Fibroblast of the aortic adventitia (primary cell): ENCODE results near the gene JAZF1. TPM values are rescaled to one million over a fixed set of nuclear protein-coding genes. Genes with fewer than 3 reads are reported as not detected.
A peak's percentile ranks its signal among the peaks of the same experiment; 100 is the strongest.

ENCODE experiments used
- DNase-seq: peaks from one replicate; pipeline ENCODE4 v3.0.0-alpha.2; 2010; ENCODE audit warnings: low read depth
- H3K4me3 ChIP-seq: 2 replicates; pipeline ENCODE4 v1.5.1; 2011; ENCODE audit warnings: low read depth, mild to moderate bottlenecking, control low read depth, low read length, moderate library complexity
- total RNA-seq: library from RNA; depleted of rRNA; stranded (reverse); fragments of >200 nt; gene quantifications from 2 replicates; pipeline ENCODE4 v1.2.3, GENCODE V29; 2012; ENCODE audit warnings: low replicate concordance
- TF ChIP-seq, protein P1 (sequence below): IDR thresholded peaks from 2 replicates; pipeline ENCODE4 v1.5.1; 2011; ENCODE audit warnings: mild to moderate bottlenecking, low read length, control low read depth, inconsistent platforms; ENCODE audit not compliant: insufficient read depth

The JAZF1 gene
- total RNA-seq: 1.5 and 8.3 TPM in 2 replicates

DNA sequence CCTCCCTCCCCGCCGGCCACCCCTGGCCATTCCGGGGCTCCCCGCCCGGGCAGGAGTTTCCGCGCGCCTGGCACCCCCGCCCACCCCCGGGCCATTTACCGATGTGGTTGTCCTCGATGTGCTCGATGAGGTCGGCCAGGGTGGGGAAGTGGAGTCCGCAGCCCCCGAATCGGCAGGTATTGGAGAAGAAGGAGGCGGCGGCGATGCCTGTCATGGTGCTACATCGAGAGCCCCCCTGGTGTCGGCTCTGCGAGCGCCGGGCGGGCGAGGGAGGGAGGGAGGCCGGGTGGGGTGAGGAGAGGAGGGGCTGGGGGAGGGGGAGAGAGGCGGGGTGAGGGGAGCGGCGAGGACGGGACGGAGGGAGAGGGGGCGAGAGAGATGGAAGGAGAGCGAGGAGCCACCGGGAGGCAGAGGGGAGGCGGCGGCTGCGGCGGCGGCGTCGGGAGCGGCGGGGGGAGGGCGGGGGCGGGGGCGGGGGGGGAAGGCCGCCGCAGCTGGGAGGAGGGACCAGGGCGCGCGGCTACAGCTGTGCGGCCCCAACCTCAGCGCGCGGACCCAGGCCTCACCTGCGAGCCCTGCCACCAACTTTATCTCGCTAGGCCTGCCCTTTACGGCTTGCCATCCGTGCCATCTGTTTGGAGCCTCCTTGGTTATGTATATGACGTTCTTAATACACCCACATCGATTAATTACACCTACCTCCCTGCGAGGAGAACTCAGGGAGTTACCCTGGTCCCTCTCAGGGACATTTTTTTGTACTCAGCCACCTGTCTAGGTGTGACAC lies at the start of gene JAZF1:
TSS of gene JAZF1 (minus strand) at position 432 of the 784 bp plus-strand sequence.
- H3K4me3 ChIP-seq: peak within 1 kb of the TSS; percentile 84
- TF ChIP-seq, protein P1, sequence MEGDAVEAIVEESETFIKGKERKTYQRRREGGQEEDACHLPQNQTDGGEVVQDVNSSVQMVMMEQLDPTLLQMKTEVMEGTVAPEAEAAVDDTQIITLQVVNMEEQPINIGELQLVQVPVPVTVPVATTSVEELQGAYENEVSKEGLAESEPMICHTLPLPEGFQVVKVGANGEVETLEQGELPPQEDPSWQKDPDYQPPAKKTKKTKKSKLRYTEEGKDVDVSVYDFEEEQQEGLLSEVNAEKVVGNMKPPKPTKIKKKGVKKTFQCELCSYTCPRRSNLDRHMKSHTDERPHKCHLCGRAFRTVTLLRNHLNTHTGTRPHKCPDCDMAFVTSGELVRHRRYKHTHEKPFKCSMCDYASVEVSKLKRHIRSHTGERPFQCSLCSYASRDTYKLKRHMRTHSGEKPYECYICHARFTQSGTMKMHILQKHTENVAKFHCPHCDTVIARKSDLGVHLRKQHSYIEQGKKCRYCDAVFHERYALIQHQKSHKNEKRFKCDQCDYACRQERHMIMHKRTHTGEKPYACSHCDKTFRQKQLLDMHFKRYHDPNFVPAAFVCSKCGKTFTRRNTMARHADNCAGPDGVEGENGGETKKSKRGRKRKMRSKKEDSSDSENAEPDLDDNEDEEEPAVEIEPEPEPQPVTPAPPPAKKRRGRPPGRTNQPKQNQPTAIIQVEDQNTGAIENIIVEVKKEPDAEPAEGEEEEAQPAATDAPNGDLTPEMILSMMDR: no peak
- peak; percentile 37 for DNase-seq

DNA sequence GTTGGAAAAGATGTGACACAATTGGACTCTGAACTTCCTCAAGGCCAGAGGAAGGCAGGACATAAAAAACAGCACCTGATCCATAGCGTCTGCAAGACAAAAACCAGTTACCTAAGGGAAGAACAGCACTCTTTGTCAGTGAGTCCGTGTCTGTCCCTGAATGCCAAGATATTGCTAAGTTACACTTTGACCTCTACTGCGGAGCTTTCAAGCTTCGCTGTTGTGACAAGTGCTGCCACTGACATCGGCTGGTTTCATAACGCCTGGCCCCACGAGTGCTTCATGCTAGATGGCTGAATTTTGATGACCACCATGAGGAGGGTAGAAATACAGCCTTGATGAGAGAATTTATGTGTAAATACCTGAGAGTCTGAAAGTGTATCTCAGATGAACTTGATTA lies 49.7 kb upstream of the JAZF1 start:
- no peak overlapping the region for H3K4me3 ChIP-seq
- DNase-seq: no peak
- TF ChIP-seq, protein P1: no peak

DNA sequence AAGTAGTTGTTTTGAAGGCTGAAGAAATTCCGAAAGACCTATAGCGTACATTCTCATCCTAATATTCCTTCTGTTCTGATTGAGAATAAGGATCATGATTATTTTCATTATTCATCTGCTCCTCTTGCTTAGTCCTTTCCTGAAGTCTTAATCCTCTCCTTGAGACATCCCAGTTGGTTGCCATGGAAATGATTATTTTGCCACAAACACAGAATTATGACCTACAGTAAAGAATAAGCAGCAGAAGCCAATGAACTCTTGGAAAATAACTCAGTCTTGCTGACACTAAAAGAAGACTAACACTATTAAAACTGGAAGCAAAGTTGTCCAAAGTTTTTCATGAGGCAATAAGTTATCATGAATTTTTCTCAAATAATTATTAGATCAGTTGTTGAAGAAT lies 47.8 kb upstream of the JAZF1 start:
- H3K4me3 ChIP-seq: no peak overlapping the region
- no peak for DNase-seq
- TF ChIP-seq, protein P1: no peak

DNA sequence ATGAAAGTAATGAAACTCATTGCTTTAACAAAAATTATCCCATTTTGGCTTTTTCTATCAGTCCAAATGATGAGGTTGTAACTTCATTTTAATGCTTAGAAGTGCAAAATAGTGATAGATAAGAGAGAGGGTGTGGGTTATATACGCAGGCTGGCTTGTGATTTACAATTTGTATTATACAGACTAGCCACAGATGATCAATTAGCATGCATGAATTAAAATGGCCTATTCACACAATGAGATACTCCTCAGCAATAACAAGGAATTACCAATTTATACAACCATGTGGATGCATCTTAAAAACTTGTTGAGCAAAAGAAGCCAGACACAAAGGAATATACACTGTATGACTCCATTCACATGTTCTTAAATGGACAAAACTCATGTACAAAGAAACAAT lies 45.4 kb upstream of the JAZF1 start:
- no peak for DNase-seq
- no peak overlapping the region for H3K4me3 ChIP-seq
- TF ChIP-seq, protein P1: no peak

DNA sequence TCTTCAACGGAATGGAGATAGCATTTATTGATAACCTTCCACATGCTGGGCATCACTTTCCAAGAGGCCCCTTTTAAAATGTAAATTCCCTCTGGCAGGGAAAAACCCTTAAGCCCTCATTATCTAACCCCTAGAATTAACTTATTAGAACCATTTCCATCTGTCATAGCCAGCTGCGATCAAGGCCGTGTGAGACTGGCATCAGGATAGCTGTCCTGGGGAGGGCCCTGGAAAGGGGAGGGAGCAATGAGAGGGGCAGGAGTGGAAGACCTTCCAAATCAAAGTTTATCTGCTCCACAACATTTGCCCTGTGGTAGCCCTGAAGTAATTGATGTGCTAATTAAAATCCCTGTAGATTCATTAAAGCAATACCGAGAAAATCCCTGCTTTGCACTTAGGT lies 45.0 kb upstream of the JAZF1 start:
- no peak for DNase-seq
- TF ChIP-seq, protein P1: no peak
- no peak overlapping the region for H3K4me3 ChIP-seq

DNA sequence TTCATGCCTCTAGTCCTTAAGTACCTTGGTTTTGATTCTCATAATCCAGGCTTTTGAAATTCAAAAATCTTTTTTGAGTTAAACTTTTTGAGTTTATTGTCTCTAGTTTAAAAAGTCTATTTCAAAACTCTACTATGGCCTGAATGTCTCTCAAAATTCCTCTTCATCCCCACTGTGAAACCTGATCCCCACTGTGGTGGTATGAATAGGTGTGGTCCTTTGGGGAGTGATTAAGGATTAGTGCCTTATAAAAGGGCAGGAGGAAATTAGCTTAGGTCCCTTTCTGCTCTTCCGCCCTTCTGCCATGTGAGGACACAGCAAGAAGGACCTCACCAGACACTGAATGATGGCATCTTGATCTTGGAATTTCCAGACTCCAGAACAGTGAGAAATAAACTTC lies 44.1 kb upstream of the JAZF1 start:
- TF ChIP-seq, protein P1: no peak
- DNase-seq: no peak
- no peak overlapping the region for H3K4me3 ChIP-seq
